GM18873 (cell line): ENCODE results near the gene TBC1D4.

ENCODE experiments used
- ATAC-seq: cut with Tn5 transposase; IDR thresholded peaks from one replicate; pipeline ENCODE4 v1.9.1; 2021; ENCODE audit warnings: mild to moderate bottlenecking, moderate library complexity, moderate number of reproducible peaks; ENCODE audit not compliant: unreplicated experiment, low FRiP score

TBC1D4 gene

DNA sequence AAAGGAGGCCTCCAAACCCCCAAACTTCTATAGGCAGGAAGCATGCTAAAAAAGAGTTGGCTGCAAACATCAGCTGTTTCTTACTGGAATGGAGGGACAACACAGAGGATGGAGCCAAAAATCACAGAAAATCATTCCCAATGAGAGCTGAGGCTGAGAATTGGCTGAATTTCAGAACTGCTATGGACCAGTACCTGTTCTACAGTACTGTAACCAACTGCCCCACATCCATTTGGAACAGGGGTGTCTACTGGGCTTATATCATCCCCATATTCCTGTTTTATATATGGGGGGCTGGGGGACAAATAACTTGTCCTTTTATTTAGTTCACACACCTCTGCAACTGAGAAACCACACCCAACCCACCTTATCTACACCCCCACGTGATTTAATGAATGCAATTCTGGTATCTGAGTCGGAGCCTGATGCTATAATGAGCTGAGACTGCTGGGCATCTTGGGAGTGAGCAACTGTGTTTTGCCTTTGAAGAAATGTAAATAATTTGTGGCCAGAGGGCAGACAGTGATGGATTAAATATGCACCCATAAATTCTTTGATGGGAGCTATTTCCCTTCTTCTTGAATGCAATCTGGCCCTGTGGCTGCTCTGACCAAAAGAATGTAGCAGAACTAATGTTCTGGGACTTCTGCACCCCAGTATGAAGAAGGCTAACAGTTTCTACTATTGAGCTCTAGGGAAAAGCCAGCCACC lies 82.6 kb downstream of the TBC1D4 start:
- no peak for ATAC-seq

DNA sequence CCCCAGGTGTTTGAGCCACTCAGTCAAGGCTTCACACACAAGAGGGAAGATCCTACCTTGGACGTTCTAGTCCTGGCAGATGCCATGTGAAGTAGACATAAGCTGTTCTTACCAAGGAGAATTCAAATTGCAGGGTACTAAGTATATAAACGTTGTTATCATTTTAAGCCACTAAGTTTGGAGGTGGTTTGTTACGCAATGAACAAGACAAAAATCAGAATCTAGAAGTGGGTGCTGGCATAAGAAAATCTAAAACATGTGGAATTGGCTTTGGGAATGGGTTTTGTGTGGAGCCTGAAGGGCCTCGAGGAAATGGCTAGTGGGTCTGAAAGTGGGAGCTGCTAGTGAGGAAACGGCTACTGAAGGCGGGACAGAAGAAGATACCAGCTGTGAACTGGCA lies 83.9 kb downstream of the TBC1D4 start:
- ATAC-seq = no peak

DNA sequence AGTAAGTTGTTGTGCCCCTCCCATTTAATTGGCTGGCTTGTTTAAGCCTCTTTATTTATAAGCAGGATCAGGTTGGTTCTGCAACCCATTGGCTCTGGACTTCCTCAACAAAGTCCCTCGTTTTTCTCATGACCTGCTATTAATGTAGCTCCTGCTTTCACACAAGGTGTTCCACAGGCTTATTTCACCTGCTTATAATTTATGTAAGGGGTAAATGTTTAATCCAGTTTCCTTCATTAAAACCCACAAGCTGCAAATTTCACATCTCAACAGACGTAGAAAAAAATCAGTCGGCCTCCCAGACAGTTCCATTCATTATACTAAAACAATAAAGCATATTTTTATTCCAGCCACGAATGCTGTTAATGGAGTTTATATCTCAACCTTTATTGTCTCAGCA lies 86.1 kb downstream of the TBC1D4 start:
- no peak for ATAC-seq

DNA sequence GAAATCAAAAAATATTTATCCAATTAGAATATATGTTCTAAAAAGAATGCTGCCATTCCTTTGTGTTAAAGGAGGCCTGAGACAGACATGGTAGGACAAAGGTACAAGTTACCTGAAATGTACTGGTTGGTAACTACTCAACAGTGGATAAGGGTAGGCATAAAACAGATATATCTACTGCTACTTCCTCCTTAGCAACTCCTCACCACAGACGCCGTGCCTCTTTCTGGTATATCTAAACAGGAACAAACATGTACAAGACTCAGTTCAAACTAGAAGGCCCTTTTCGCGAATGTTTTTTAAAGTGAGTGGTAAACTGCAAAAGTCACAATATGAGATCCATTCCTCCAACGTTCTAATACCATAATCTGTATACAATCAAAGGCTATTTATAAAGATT lies 86.9 kb downstream of the TBC1D4 start:
- ATAC-seq = no peak

DNA sequence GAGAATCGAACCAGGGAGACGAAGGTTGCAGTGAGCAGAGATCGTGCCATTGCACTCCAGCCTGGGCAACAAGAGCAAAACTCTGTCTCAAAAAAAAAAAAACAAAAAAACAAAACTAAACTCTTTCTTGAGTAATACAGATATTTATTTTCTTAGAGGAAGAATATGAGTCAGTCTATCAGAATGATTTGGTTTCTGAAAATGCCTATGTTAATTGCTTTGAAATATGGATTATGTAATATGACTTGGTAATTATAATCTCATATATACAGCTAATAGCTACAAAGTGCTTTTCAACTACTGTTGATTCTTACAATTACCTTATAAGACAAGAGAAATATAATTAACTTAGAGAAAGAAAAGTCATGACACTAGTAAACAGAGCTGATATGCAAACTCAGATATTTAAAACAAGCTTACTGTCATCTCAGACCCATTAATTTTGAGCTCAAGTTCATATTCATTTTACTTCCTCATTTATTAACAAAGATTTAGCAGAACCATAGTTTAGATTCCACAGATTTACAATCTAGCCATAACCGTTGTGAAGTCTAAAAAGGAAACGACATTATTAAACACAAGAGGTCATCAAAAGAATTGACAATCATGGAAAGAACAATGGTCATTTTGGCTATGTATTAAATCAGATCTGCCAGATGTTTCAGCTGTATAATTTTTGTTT lies 88.0 kb downstream of the TBC1D4 start:
- ATAC-seq = no peak

- no peak for ATAC-seq
Measured at GRCh38 chr13:75391432-75392100, 90.4 kb downstream of the TBC1D4 start.

DNA sequence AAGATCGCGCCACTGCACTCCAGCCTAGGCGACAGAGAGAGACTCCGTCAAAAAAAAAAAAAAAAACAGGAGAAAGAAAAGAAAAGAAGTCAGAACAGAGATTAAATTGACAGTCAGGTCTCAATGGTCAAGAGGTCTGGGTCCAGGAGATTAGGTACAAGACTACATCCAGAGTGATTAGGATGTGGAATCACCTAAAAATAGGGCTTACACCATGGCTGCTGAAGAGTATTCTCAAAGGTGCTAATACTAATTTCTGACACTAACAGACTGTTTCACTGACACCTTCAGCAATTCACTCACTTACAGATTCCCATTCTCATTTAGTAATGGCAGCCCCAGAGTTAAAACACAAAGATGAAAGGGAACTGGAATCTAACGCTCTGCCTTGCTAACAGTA lies 91.7 kb downstream of the TBC1D4 start:
- ATAC-seq = no peak

DNA sequence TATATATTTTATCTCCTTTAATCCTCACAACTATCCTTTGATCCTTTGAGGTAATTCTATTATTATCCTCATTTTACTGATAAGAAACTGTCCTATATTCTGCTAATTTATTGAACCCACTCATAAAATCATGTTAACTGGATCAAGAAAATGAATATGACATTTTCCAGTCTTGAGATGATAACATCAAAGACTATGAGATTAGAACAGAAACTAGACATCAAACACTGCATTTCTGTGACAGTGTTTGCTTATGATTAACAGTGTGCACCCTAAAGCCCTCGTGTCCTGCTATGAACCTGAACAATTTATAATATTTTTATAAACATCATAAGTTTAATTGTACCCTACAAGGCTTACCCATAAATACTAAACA lies 96.3 kb downstream of the TBC1D4 start:
- ATAC-seq = no peak

- no peak for ATAC-seq
Measured at GRCh38 chr13:75384879-75385707, 96.9 kb downstream of the TBC1D4 start.

DNA sequence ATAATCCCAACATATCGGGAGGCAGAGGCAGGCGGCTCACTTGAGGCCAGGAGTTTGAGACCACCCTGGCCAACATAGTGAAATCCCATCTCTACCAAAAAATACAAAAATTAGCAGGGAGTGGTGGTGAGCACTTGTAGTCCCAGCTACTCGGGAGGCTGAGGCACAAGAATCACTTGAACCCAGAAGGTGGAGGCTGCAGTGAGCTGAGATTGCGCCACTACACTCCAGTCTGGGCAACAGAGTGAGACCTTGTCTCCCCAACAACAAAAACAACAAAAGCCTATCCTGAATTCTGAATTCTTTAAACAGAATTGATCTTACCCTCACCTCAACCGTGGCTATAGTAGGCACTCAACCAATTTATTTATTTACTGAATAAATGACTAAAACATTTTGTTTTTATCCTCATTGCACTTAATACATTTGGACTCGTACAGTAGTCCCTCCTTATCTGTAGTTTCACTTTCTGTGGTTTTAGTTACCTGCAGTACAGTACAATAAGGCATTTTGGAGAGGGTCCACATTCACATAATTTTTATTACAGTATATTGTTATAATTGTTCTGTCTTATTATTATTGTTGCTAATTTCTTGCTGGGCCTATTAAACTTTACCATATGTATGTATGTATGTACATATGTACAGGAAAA lies 98.8 kb downstream of the TBC1D4 start:
- no peak for ATAC-seq

DNA sequence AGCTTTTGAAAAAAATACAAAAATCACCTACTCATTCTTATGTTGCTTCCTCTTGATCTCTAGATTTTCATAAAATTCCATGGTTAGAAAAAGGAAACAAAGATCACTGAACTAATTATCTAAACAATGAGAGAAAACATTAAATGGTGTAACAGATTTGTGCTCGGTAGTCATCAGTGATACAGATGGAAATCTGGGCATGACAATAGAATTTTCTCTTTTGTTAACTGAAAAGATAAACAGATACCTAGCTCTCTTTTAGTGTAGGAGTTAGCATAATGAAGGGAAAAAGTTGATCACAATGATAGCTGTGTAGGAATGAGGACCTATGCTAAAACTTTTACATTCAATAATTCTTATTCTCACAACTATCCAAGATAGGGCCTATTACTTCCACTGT lies 103.7 kb downstream of the TBC1D4 start:
- no peak for ATAC-seq

DNA sequence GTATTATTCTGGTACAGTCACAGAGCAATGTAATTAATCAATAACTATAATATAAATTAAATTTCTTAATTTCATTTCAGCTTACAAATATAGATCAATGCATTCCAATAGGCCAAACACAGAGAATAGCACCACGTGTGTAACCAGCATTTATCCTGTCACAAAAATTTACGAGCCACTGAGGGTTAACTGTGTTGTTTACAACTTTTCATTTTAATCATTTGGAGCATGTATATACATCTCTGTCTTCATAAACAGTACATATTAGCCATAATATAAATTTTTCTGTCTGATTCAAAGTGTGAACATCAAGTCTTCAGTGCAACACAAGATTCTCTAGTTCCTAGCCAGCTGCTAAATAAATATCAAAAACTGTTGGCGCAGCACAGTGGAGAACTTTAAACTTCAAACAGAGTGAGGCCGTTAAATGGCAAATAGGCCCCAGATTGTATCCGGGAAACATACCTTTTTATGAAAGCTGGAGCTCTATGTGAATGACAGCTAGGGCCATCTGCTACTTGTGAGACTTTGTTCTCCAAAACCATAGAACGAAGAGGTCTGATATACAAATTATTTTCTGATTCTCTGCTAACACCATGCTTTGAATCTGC lies 105.1 kb downstream of the TBC1D4 start:
- ATAC-seq = no peak

DNA sequence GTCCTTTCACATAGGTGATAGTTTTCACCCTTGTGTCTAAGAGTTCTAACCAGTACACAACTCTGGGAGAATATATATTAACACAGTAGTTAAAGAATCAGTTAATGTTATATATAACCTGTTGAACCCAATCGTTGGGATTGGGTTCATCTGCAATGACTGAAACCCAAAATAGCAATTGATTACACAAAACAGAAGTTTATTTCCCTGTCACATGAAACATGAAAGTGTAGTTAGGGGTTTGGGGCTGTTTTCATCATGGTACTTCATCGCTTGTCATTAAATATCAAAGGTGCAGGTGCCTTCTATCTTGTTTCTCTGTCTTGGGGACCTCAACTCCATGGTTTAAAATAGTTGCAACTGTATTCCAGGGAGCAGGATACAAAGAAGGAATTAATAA lies 106.6 kb downstream of the TBC1D4 start:
- ATAC-seq = no peak

DNA sequence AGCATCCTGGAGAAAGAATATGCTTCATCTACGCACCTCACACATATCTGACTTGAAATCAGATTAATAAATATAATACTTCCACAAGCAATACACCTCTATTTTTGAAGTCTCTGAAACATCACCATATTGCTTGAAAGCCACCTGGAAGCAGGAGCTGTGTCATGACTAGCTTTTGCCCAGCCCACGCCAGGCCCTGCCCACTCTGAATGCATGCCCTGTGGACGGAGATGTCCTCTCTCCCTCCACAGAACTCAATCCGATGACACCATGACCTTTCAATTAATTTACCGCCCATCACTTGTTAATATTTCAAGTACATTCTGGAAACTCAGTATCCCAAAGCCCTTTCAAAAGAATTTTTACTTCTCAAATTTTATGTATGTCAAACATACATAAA lies 108.0 kb downstream of the TBC1D4 start:
- no peak for ATAC-seq

GRCh38 chr13:75372923-75373841 lies 108.8 kb downstream of the TBC1D4 start:
- no peak for ATAC-seq

DNA sequence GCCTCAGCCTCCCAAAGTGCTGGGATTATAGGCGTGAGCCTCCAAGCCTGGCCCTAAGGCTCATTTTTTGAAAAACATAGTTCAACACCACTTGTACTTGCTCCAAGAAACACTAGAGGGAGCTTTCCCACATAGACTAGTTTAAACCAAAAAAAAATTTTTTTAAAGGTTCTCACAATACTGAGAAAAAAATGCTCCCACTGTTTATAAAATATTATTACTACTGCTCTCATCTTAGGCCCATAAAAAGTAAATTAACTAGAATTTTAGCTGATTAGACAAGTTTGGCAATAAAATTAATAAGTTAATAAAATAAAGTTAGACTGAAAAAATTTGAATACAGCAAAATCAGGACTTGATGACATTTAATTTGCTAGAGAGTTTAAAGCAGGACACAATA lies 109.5 kb downstream of the TBC1D4 start:
- peak; percentile 76 for ATAC-seq

DNA sequence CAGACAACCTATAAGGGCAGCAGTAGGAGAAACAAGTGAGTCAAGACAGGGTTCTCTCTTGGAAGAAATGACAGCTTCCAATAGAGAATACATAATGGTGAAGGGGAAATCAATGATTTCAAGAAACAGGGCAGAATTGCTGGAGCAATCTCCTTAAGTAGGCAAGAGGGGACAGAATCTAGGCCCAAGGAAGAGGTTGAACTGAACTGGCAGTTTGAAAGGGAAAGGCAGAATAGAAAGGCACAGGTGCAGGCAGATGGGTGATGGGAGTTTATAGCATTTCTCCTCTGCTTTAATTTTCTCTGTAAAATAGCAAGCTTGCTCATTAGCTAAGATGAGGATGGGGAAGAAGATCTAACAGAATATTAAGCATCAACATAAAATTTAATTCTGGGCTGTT lies 110.8 kb downstream of the TBC1D4 start:
- ATAC-seq = no peak

DNA sequence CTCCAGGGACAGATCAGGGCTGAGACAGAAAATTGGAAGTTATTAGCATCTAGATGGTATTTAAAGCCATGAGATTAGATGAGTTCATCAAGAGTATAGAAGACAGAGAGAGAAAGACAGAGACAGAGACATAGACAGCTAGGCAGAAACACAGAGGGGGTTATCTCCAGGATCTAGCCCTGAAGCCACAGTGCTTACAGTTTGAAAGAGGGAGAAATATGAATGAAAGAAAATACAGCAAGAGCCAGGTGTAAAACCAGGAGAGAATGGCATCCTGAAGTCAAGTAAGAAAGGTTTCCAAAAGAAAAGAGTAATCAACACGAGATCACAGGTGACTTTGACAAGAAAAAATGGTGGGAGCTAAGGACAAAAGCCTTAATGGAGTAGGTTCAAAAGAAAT lies 111.2 kb downstream of the TBC1D4 start:
- no peak for ATAC-seq

- ATAC-seq = no peak
Measured at GRCh38 chr13:75369981-75370380, 112.0 kb downstream of the TBC1D4 start.
